HG02943 (cell line): ENCODE measurements around the gene FANCD2OS.
"Not testable (repeated sequence)": the region's sequence is repeated elsewhere in the genome, so short reads cannot be mapped to it uniquely, and the experiment has no call there.

Experiments used
- ATAC-seq: cut with Tn5 transposase; IDR thresholded peaks from one replicate; pipeline ENCODE4 v1.9.1; 2021; ENCODE audit warnings: mild to moderate bottlenecking, low read depth, moderate library complexity; ENCODE audit not compliant: unreplicated experiment

FANCD2OS gene

DNA sequence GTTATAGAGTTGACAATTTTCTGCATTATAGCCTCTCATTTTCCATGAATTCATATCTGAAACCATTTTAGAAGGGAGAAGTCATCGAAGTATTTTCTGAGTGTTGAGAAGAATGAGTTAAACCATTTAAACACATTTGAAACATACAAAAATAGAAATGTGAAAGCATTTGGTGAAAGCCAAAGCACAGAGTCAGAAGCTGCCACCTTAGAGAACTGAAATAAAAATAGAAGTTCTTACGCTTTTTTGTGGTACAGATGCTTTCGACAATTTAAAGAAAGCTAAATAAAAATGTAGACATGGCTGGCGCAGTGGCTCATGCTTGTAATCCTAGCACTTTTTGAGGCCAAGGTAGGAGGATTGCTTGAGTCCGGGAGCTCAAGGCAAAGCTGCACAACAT, 9.0 kb downstream of the FANCD2OS start:
- no peak for ATAC-seq

DNA sequence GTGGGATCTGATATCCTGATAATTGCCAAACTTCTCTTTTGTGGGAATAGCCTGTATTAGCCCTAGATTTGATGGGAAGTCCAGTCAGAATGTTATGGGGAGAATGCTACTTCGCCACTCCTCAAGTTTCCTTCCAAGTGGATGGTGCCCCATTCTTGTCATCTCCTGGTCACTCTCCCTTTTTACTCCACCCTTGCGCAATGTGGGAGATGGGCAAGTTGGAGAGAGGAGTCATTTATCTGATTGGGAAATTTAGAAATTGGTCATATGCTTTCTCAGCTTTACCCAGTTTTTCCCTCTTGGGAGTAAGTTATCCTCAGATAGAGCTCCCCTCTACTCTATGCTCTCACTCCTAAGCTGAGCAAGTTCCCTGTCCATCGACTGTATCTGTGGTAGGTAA, 14.4 kb downstream of the FANCD2OS start:
- no peak for ATAC-seq

DNA sequence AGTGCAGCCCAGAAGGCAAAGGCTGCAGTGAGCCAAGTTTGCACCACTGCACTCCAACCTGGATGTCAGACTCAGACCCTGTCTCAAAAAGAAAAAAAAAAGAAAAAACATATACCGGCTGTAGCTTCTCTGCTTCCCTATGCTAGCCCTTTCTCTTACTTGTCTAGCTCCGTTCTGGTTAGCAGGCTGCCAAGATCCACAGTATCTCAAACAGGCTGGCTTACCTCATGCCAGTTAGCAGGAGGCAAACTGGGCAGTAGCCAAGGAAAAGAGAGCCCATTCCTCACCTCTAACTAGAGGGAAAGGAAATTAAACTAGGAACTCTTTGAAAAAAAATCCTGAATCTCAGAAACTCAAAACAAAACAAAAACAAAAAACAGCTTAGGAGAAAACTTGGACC, 16.7 kb downstream of the FANCD2OS start:
- ATAC-seq = not testable (repeated sequence)

DNA sequence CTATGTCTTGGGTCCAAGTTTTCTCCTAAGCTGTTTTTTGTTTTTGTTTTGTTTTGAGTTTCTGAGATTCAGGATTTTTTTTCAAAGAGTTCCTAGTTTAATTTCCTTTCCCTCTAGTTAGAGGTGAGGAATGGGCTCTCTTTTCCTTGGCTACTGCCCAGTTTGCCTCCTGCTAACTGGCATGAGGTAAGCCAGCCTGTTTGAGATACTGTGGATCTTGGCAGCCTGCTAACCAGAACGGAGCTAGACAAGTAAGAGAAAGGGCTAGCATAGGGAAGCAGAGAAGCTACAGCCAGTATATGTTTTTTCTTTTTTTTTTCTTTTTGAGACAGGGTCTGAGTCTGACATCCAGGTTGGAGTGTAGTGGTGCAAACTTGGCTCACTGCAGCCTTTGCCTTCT, 17.3 kb downstream of the FANCD2OS start:
- not testable (repeated sequence) for ATAC-seq

DNA sequence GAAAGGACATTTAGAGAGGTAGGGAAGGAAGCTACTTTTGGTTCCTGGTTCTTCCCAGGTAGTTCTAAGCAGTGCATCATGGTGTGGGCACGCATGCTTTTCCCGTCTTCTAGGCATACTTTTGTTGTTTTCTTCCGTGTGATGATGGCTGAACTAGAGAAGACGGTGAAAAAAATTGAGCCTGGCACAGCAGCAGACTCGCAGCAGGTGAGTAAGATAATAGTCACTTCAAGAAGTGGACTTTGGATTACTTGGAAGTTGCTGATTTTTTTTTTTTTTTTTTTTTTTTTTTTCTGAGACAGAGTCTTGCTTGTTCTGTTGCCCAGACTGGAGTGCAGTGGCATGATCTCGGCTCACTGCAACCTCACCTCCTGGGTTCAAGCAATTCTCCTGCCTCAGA, 17.9 kb downstream of the FANCD2OS start:
- no peak for ATAC-seq

DNA sequence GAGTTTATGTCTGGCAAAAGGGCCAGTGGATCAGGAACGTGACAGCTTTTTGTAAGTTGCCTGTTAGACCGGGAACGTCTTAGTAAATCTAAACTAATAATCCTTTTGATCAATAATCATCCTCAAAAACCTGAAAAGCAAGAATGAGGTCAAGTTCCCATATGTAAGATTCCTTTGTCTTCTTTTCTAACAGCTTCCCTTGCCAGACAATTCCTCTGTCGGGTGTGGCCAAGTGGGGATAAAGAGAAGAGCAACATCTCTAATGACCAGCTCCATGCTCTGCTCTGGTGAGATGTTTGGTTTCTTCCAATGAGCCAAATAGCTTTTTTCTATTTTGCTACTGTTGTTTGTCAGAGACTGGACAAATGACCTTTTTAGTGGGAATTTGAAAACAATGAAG, 19.8 kb downstream of the FANCD2OS start:
- ATAC-seq = no peak

DNA sequence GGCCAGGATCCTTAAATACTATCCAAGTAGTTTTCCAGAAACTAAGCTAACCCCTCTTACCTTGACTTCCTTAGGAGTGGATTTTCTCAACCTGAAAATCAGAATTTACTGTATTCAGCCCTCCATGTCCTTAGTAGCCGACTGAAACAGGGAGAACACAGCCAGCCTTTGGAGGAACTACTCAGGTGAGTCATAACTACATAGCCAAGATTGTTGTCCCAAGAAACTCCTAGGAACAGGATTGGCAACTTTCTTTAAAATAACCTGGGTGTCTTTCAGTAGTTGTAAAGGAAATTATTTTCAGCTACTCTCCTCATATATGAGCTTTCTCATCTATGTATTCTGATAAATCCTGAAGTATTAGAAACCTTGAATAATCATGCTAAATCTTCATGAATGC, 22.3 kb downstream of the FANCD2OS start:
- ATAC-seq = no peak

DNA sequence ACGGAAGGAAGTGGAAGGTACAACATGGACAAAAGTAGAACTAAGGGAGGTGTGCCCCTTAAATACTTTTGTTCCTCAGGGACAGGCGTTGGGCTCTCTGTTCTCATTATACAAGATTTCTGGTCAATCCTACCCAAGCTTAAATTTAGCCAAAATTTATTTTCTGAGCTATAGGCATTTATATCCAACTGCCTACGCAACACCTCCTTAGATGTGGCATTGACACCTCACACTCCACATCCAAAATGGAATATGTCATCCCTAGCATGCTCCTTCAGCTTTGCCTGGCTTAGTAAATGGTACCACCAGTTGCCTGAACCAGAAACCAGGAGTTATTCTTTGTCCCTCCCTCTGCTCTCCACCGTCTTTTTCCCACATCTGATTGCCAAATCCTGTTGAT, 26.2 kb downstream of the FANCD2OS start:
- ATAC-seq = no peak

DNA sequence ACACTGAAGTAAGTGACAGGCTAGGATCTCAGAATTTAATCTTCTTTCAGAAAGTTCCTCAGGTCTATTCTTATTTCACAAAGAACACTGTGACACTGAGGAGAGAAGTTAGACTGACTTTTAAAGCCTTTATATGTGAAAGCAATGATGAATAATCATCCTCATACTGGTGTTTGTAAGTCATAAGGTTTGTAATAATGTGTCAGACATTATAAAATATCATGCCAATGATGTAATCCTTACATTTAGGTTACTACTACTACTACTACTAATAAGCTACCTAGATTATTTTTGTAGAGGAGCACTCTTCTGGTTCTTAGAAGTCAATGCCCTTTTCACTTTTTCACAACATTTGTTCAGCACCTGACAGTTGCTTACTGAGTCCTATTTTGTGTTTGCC, 33.4 kb downstream of the FANCD2OS start:
- ATAC-seq = no peak

DNA sequence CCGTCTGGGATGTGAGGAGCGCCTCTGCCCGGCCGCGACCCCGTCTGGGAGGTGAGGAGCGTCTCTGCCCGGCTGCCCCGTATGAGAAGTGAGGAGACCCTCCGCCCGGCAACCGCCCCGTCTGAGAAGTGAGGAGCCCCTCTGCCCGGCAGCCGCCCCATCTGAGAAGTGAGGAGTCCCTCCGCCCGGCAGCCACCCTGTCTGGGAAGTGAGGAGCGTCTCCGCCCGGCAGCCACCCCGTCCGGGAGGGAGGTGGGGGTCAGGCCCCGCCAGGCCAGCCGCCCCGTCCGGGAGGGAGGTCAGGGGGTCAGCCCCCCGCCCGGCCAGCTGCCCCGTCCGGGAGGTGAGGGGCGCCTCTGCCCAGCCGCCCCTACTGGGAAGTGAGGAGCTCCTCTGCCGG, 38.0 kb downstream of the FANCD2OS start:
- not testable (repeated sequence) for ATAC-seq

DNA sequence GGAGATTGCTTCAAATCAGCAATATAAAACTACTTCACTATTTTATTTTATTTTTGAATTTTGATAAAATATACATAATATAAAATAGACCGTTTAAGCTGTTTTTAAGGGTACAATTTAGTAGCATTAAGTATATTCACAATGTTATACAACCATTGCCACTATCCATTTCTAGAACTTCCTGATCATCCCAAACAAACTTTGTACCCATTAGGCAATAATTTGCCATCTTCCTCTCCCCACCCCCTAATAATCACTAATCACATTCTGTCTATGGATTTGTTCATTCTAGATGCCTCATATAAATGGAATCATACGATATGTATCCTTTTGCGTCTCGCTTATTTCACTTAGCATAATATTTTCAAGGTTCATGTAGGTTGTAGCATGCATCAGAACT, 53.0 kb downstream of the FANCD2OS start:
- no peak for ATAC-seq
